HG03135 (cell line): ENCODE data around the gene CRIP1.

Experiments
- ATAC-seq: cut with Tn5 transposase; IDR thresholded peaks from one replicate; pipeline ENCODE4 v1.9.1; 2021; ENCODE audit warnings: mild to moderate bottlenecking, moderate library complexity; ENCODE audit not compliant: unreplicated experiment

Gene CRIP1

GRCh38 chr14:105469456-105470349 is 17.0 kb upstream of the CRIP1 start:
- no peak for ATAC-seq

GRCh38 chr14:105470350-105471296 is 16.1 kb upstream of the CRIP1 start:
- no peak for ATAC-seq

DNA sequence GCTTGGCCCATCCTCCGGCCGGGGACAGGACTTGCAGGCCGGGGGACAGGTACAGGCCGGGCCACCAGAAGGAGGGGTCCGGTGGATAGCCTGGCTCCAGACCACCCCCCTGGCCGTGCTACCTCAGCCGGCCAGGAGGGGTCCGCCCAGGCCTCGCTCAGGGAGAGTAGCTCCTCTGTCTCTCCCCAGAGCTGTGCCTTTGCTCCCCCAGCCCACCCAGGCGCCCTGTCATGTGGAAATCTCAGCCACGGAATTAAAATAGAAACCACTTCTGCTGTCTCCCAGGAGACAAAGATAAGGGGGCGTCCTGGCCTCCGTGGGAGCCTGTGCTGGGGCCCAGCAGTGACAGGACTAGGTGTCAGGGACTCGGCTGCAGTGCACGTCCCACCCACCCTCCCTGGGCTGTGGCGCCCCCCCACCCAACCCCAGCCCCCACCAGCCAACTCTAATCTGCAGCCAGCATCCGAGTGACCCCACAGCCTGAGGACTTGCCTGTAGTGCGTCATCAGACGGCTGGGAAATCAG is 15.3 kb upstream of the CRIP1 start:
- ATAC-seq = no peak

GRCh38 chr14:105471823-105472485 is 14.7 kb upstream of the CRIP1 start:
- no peak for ATAC-seq

DNA sequence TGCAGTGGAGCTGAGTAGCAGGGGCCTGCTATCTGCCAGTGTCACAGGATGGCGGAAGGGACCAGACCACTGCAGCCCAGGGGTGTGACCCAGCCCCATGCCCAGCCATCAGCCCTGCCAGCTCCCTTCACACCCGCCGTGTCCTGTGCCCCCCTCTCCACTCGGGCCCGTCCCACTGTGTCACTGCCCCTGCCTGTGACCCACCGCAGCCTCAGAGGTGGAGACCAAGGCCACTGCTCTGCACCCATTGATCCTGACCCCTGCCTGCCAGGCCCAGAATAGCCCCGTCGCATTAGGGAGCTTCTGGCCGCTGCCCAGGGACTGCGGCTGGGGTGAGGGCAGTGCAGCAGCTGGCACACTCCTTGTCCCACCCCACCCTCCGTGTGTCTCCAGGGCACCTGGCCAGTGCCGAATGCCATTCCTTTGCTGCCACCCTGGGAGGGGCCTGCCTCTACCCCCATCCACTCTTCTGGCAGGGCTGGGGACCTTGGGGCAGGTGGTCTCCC is 14.1 kb upstream of the CRIP1 start:
- no peak for ATAC-seq

- ATAC-seq = no peak
Observed at GRCh38 chr14:105473033-105473676, 13.5 kb upstream of the CRIP1 start.

DNA sequence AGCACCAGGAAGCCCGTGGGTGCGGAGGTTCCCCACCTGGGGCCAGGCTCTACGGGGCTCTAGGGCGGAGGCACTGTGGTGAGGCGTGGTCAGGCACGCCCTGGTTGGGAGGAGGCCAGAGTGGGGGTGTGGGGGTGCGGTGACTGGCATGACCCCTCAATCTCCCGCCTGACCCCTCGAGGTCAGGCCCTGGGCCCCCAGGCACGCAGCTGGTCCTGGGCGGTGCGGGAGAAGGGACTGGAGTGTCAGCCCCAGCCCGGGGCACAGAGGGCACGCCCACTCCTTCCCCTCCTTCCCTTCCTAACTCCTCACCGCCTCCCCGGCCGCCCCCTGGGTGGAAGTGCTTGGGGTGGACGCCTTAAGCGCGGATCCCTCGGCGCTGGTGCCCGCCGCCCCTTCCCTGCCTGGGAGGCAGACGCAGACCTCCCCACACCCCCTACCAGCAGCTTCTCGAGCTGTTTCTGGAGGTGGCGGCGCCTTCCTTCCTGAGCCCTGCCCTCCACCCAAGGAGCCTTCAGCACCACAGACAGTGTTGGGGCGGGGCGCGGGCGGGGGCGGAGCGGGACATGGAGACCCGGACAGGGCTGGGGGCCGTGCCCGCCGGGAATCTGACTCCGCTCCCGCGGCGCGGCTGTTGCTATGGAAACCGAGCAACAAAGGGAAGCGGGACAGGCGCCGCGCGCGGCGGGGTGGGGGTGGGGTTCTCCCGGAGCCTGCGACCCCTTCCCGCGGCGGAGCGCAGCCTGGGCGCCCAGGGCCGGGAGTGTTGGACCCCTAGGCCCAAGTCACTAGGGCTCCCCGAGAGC is 12.8 kb upstream of the CRIP1 start:
- no peak for ATAC-seq

- no peak for ATAC-seq
Observed at GRCh38 chr14:105474483-105475268, 12.0 kb upstream of the CRIP1 start, which contains the start of gene CRIP2. Gene CRIP2 (plus strand): TSS chr14:105474821. CDS start chr14:105474863, 42 bp downstream.

DNA sequence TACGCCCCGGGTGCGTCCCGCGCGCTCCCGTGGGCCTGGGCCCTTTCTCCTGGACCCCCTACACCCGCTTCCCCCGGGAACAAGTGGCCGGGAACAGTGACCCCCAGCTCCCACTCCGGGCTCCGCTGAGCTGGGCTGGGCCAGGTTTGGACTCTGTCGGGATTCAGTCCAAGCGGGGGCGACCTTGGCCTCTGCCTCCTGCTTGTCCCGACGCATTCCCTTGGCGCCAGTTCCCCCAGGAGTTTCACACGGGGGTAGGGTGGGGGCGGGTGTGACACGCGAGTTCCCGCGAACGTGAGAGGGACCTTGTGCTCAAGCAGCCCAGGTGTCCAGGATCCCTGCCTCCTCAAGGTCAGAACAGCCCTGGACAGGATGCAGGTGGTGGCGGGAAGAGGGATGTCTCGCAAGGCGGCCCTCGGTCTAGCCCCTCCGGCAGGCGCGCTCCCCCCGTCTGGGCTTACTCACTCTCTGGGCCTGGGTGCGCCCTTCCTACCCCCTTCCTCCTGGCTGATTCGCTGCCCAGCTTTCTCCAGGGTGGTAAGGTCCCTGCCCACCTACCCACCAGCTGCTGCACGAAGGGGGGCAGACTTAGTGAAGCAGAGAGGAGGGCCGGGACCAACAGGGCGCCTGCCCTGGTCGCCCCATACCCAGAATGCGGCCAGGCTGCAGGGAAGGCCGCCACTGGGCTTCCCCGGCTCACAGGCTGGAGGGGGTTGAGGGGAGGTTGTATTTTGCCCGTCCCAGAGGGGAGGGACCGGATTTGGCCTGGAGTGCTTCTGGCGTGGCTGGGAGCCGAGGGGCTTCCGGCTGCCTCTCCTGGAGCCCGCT is 11.2 kb upstream of the CRIP1 start:
- no peak for ATAC-seq

DNA sequence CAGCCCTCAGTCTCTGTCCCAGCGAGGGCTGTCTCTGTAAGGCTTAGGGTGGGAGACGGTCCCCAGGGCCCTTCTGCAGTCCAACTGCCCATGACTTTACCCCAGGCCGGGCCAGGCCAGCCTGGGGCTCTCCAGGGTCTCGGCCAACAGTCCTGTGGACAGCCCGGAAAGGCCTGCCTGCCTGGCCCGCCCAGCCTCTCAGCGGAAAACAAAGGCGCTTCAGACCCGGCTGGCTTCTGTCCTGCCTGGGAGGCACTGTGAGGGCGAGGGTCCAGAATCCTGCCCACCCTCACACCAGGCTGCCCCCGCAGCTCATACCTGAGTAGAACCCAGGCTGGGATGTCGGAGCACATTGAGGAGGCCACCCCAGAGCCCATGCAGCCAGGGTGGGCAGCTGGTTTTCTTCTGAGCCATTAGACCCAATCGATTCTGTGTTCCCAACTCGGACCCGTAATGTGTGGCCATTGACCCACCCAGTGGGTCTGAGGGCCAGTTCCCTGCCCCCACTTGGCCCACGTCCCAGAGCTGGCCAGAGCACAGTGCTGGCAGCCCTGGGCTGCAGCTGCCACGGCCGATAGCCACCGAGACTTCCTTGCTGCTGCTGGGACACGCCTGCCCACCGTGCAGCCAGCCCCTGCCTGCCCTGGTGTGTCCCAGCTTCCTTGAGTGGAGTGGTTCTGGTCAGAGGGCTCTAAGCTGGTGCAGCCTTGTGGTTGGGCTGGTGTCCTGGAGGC is 10.4 kb upstream of the CRIP1 start:
- no peak for ATAC-seq

DNA sequence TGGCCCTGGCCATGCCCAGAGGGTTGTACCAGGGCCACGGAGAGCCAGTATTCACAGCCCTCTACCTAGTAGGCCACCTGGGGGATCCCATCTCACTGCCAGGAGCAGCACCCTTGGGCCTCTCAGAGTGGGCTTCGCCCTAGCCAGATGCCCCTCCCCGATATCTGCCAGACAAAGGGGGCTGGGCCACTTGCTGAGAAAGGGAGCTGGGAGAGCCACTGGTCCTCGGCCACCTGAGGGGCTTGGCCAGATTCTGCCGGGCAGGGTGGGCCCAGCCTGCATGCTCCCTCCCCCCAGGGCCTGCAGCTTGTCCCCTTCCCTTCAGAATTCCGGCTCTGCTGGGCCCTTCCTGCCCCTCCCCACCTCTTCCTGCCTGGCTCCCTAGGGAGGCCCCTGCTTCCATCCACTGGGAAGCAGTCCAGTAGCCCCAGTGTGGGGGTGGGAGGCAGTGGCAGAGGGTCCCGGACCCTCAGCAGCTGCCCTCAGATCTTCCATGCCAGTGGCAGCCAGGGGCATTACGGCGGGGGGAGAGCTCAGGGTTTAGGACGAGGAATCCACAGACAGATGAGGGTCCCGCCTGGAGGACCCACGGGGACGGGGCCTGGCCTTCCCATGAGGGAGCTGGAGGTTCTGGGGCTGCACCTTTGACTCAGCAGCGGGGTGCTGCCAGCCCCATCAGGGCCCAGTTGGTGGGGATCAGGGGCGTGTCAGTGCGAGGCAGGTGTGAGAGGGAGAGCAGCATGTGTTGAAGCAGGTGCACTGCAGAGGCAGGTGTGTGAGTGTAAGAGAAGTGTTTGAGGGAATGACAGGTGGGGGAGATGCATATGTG is 9.6 kb upstream of the CRIP1 start:
- no peak for ATAC-seq

DNA sequence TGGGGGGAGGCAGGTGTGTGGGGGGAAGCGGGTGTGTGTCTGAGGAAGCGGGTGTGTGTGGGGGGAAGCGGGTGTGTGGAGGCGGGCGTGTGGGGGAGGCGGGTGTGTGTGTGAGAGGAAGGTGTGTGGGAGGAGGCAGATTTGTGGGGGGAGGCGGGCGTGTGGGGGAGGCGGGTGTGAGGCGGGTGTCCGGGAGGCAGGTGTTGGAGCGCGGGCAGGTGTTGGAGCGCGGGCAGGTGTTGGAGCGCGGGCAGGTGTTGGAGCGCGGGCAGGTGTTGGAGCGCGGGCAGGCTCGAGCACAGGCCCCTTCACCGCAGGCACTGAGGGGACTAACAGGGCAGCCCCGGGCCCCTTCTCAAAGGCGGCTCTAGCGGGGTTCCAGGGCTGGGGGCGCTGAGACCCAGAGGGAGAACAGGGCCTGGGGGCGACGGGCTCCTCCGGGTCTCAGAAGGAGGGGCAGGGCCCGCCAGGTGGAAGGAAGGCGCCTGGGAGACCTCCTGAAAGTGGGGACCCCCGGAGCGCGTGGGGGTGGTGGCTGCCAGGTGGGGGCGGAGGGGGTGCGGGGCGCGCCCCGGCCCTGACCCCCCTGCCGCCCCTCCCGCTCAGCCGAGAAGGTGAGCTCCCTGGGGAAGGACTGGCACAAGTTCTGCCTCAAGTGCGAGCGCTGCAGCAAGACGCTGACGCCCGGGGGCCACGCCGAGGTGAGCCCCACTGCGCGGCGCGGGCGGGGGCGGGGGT is 8.9 kb upstream of the CRIP1 start:
- ATAC-seq = no peak

DNA sequence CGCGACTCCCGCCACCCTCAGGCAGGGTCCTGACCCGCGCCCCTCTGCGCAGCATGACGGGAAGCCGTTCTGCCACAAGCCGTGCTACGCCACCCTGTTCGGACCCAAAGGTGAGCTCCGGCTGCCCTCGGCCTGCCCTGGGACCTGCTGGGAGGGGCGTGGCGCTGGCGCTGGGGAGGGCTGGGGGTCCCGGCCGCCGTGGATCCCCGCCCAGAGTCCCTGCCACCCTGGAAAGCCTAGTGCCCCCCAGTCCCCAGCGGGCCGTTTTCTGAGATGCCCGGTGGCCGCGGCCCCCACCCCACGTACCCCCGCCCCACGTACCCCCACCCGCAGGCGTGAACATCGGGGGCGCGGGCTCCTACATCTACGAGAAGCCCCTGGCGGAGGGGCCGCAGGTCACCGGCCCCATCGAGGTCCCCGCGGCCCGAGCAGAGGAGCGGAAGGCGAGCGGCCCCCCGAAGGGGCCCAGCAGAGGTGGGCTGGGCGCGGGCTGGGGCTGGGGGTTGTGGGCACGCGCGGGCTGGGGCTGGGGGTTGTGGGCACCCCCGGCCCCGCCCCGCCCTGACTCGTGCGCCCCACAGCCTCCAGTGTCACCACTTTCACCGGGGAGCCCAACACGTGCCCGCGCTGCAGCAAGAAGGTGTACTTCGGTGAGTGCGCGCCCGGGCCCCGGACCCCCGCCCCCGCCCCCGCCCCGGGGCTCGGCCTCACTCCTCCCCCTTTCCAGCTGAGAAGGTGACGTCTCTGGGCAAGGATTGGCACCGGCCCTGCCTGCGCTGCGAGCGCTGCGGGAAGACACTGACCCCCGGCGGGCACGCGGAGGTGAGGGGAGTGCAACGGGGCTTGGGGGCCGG is 8.1 kb upstream of the CRIP1 start:
- ATAC-seq = no peak

GRCh38 chr14:105479431-105480158 is 7.1 kb upstream of the CRIP1 start:
- no peak for ATAC-seq
